ENCODE data around the gene LENEP.

Gene LENEP

DNA sequence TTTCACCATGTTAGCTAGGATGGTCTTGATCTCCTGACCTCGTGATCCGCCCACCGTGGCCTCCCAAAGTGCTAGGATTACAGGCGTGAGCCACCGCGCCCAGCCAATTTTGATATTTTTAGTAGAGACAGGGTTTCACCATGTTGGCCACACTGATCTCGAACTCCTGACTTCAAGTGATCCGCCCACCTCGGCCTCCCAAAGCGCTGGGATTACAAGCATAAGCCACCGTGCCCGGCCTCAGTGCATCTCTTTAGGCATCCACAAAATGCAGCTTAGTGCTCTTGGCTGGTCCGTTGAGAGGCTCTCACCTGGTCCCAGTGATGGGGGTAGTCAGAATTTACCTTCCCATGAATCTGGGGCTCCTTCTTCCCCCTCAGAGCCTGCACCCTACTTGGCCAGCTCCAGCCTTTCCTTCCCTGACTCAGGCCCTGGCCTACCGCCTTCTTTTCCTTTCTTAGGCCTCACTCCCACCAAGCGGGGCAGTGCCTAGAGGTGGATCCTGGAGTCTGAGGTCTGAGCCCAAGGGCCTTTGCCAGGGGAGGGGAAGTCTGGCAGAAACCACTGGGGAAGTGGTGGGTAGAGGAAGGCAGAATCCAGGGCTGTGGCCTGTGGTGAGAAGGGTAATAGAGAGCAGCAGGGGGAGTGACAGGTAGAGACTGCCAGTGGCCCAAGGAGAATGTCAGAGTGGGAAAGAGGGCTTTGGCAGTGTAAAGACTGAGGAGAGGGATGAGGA lies 3.7 kb downstream of the LENEP start:
- H3K4me3 ChIP-seq (ENCODE audit: low read length) = no peak overlapping the region
- TF ChIP-seq, protein P1, sequence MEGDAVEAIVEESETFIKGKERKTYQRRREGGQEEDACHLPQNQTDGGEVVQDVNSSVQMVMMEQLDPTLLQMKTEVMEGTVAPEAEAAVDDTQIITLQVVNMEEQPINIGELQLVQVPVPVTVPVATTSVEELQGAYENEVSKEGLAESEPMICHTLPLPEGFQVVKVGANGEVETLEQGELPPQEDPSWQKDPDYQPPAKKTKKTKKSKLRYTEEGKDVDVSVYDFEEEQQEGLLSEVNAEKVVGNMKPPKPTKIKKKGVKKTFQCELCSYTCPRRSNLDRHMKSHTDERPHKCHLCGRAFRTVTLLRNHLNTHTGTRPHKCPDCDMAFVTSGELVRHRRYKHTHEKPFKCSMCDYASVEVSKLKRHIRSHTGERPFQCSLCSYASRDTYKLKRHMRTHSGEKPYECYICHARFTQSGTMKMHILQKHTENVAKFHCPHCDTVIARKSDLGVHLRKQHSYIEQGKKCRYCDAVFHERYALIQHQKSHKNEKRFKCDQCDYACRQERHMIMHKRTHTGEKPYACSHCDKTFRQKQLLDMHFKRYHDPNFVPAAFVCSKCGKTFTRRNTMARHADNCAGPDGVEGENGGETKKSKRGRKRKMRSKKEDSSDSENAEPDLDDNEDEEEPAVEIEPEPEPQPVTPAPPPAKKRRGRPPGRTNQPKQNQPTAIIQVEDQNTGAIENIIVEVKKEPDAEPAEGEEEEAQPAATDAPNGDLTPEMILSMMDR (conservative IDR thresholded peaks at IDR 0.05; ENCODE audit: low read depth, low read length) = no peak
- no peak for DNase-seq (ENCODE audit: low read depth)

DNA sequence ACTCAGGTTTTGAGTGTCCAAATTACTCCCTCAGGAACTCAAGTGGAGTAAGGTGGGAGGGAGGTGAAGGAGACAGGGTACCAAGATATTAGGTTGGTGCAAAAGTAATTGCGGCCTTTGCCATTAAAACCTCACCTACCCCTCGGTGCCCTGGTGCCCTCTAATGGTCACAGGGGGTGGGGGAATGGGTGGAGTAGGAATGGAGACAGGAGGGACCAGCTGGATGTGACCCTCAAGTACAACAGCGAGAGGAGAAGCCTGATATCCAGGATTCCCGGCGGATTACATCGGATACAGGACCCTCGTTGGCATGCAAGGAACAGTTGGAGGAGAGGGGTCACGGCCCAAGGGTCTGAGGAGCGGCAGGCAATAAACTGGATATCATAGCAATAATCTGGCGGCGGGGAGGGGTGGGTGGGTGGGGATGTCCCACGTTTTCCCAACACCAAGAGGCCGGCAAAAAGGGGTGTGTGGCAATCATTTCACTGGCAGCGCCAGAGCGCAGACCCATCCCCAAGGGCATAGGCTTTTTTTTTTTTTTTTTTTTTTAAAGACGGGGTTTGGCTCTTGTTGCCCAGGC lies 4.9 kb downstream of the LENEP start:
- no peak overlapping the region for H3K4me3 ChIP-seq (ENCODE audit: low read length)
- TF ChIP-seq, protein P1 (conservative IDR thresholded peaks at IDR 0.05; ENCODE audit: low read depth, low read length) = peak; percentile 15
- no peak for DNase-seq (ENCODE audit: low read depth)

DNA sequence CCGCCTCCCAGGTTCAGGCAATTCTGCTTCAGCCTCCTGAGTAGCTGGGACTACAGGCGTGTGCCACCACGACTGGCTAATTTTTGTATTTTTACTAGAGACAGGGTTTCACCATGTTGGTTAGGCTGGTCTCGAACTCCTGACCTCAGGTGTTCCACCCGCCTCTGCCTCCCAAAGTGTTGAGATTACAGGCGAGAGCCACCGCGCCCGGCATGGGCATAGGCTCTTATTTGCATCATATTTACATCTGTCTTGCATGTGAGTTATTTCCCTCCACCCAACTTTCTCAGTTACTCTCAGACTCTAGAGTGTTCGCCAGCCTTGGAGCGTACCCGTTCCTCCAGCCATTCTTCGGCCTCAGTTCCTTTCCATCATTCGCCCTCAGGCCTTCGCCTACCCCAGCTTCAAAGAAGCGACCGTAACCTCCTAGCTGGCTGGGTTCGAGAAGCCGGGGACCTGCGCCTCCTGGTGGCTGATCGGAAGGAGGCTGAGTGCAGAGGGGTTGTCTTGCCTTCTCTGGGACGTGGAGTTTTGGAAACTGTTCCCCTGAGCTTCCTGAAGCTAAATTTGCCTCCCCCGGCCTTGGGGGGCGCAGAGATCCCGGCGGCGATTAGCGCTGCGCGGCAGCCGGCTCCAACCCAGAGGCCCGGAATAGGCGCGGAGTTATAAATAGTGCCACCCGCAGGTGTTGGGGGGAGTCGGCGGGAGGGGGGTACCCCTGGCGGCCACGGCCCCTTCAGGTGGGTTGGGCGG lies 5.6 kb downstream of the LENEP start:
- TF ChIP-seq, protein P1 (conservative IDR thresholded peaks at IDR 0.05; ENCODE audit: low read depth, low read length) = peak; percentile 97
- DNase-seq (ENCODE audit: low read depth) = no peak
- H3K4me3 ChIP-seq (ENCODE audit: low read length) = peak overlapping the region; percentile 35

DNA sequence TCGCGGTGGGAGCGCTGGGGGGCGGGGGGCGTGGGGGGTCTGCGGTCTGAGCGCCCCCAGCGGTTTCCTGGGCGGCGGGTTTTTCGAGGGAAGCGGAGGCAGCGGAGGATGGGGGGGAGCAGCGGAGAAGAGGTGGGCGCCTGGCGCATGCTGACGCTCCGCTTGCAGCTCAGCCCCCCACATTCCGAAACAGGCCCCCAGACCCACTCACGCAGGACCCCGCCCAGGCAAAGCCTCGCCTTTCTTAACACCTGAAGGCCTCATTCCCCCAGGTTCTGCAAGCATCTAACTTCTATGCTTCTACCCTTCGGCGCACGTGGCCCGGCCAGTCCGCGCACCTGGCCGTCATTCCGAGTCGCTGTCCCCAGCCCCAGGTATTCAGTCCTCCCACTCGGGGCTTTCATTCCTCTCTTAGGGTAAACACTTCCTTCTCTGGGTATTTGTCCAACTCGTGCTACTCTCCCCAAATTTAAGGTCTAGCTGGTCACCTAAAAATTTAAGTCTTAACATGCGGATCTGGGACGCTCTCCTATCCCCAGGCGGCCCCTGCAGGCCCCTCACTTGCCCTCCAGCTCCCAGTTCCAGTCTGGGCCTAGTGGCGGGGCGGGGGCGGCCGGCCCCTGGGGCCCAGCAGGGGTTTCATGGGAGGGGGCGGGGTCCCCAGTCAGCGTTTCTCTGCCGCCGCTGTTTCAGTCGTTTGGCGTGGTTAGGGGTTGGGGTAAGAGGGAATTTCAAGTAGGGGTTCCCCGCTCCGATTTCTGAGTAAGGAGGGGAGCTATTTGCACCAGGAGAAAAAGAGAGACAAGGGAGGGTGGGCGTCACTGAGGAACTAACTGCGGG lies 6.4 kb downstream of the LENEP start:
- TF ChIP-seq, protein P1 (conservative IDR thresholded peaks at IDR 0.05; ENCODE audit: low read depth, low read length) = no peak
- DNase-seq (ENCODE audit: low read depth) = no peak
- H3K4me3 ChIP-seq (ENCODE audit: low read length) = peak overlapping the region; percentile 90

DNA sequence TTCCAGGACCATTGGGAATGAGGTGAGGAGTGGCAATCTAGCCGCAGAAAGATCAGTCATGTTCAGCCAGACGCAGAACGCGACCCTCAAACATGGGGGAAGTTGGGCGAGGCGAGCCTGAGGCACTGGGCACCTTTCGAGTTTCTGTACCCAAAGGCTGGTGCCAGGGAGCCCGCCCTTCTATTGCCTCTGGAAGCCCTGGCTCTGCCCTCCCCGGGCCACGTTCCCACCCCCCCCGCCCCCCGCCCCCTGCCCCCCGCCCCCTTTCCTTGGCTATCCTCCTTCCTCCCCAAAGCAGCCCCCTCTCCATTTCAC lies 7.0 kb downstream of the LENEP start:
- TF ChIP-seq, protein P1 (conservative IDR thresholded peaks at IDR 0.05; ENCODE audit: low read depth, low read length) = no peak
- peak overlapping the region; percentile 90 for H3K4me3 ChIP-seq (ENCODE audit: low read length)
- DNase-seq (ENCODE audit: low read depth) = no peak

DNA sequence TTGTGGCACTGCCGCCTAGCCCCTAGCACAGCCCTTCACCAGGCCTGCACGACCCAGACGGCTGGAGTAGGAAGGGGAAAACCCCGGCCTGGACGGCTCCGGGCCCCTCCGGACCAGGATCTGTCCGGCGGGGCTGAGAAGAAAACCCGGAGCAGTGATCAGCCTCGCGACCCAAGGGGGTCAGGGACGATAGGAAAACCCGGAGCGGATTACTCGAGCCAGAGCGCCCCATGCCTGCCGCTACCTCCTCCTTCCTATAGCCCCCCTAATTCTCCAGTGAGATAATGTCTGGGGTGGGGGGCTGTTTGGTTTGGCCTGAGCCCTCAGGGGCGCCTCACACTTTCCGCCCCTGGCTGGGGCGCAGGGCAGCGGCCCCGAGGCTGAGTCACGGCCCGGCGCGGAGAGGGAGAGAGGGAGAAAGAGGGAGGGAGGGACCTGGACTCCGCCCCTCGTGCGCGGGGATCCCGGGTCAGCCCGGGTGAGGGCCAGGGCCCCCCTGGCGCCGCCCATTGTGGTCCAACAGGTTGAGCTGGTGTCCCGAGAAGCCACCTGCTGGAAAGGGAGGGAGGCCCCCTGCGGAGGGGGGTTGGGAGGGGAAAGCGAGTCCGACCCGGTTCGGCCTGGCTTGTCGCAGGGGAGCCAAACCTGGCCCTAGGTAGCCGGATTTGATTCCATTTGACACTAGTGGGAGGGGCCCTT lies 7.5 kb downstream of the LENEP start:
- peak overlapping the region; percentile 90 for H3K4me3 ChIP-seq (ENCODE audit: low read length)
- DNase-seq (ENCODE audit: low read depth) = peak; percentile 57
- TF ChIP-seq, protein P1 (conservative IDR thresholded peaks at IDR 0.05; ENCODE audit: low read depth, low read length) = no peak

Measured in retinal pigment epithelial cell (primary cell).